Esophagus muscularis mucosa (tissue), 4 donors: Measurements from ENCODE around the gene B4GALT5.

ENCODE experiments used
- EP300 ChIP-seq: sonication (generic); formaldehyde crosslinking; IDR thresholded peaks from one replicate; pipeline ENCODE4 v1.6.1; 2017; ENCODE audit warnings: antibody characterized with exemption
- POLR2A ChIP-seq: fragments of 450-650 bp; IDR thresholded peaks from one replicate; pipeline ENCODE4 v1.6.1; 2017; ENCODE audit warnings: antibody characterized with exemption, moderate library complexity, mild to moderate bottlenecking, low read depth
- TF ChIP-seq, protein P1 (sequence below), 3 experiments: fragments of 200-600 bp in 2 of 3; fragments of 450-650 bp in 1 of 3; sonication (generic) in 2 of 3; IDR thresholded peaks; one replicate each; pipeline ENCODE4 v1.5.1; 2017 to 2019; ENCODE audit warnings: antibody characterized with exemption in 3 of 3, mild to moderate bottlenecking in 2 of 3, moderate library complexity in 1 of 3

DNA sequence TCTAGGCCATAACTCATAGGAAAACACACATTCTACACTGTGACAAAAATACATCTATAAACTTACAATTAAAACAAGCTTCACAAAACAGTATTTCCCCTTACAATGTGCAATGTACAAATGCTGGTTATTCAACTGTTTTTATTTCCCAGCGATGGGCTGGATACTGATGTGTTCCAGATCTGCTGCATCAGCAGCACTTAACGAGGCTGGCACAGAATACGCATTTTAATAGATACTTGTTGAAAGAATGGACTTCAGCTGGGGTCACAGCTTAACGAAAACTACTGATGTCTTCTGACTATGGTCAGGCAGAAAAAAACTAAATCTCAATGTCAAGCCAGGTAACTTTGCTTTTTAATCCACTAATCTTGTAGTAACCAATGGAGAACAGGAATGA is 70.9 kb downstream of the B4GALT5 start:
- TF ChIP-seq, protein P1, sequence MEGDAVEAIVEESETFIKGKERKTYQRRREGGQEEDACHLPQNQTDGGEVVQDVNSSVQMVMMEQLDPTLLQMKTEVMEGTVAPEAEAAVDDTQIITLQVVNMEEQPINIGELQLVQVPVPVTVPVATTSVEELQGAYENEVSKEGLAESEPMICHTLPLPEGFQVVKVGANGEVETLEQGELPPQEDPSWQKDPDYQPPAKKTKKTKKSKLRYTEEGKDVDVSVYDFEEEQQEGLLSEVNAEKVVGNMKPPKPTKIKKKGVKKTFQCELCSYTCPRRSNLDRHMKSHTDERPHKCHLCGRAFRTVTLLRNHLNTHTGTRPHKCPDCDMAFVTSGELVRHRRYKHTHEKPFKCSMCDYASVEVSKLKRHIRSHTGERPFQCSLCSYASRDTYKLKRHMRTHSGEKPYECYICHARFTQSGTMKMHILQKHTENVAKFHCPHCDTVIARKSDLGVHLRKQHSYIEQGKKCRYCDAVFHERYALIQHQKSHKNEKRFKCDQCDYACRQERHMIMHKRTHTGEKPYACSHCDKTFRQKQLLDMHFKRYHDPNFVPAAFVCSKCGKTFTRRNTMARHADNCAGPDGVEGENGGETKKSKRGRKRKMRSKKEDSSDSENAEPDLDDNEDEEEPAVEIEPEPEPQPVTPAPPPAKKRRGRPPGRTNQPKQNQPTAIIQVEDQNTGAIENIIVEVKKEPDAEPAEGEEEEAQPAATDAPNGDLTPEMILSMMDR (IDR thresholded peaks at IDR 0.05) = no peak
- TF ChIP-seq POLR2A = no peak
- no peak for TF ChIP-seq EP300
